Endothelial cell of umbilical vein (primary cell): ENCODE measurements around the gene TEDC1. TPM values are rescaled to one million over a fixed set of nuclear protein-coding genes. Genes with fewer than 3 reads are reported as not detected.

Source experiments
- BruUV-seq: library from RNA; stranded (reverse); fragments of 400-500 nt; replicated peaks from 2 replicates; lab custom pipeline; 2021; lab: Mats Ljungman, UMichigan
- CTCF ChIA-PET: fragments of 300-600, 350-600 bp; sonication (Branson Sonifier 250); formaldehyde crosslinking; loops from one replicate; lab custom pipeline; 2021; ENCODE audit warnings: antibody characterized with exemption, inconsistent platforms; lab: Charles Lee
- POLR2A ChIA-PET: fragments of 300-600, 350-600 bp; sonication (Branson Sonifier 250); formaldehyde crosslinking; loops from one replicate; lab custom pipeline; 2021; ENCODE audit warnings: antibody characterized with exemption, inconsistent platforms; lab: Charles Lee
- DNase-seq: peaks from one replicate; pipeline ENCODE4 v3.0.0-alpha.2; 2011; ENCODE audit warnings: low read depth, low spot score
- FAIRE-seq: peaks from 2 replicates; lab custom pipeline; 2011; peaks lifted over from hg19 to GRCh38; lab: Jason Lieb, UNC
- H2AFZ ChIP-seq: 2 replicates; pipeline ENCODE4 v1.6.0; 2012; ENCODE audit warnings: low read depth, low read length, control low read depth, inconsistent platforms
- H3K27ac ChIP-seq: 2 replicates; pipeline ENCODE4 v1.5.1; 2011; ENCODE audit warnings: low read depth, mild to moderate bottlenecking, control low read depth, low read length, moderate library complexity; ENCODE audit not compliant: insufficient read depth
- H3K27me3 ChIP-seq, 2 experiments: 2 replicates each; pipeline versions ENCODE4 v1.6.0 to v1.6.1; 2011; ENCODE audit warnings: low read length in 2 of 2, mixed read lengths in 1 of 2; ENCODE audit not compliant: control insufficient read depth in 2 of 2, insufficient read depth in 2 of 2
- H3K36me3 ChIP-seq, 2 experiments: 2 replicates in 1 of 2; 3 replicates in 1 of 2; pipeline ENCODE4 v1.5.1; 2011; ENCODE audit warnings: low read length in 2 of 2, mild to moderate bottlenecking in 1 of 2, moderate library complexity in 1 of 2; ENCODE audit not compliant: control insufficient read depth in 2 of 2, insufficient read depth in 2 of 2; ENCODE audit errors: extremely low read depth in 1 of 2
- H3K4me1 ChIP-seq: 3 replicates; pipeline ENCODE4 v1.5.1; 2011; ENCODE audit warnings: mild to moderate bottlenecking, low read length; ENCODE audit not compliant: control insufficient read depth, insufficient read depth; ENCODE audit errors: extremely low read depth
- H3K4me2 ChIP-seq: 2 replicates; pipeline ENCODE4 v1.6.1; 2011; ENCODE audit warnings: low read length, control low read depth, mixed read lengths; ENCODE audit not compliant: insufficient read depth
- H3K4me3 ChIP-seq, 3 experiments: fragments of 200-600 bp in 1 of 3; sonication (generic), shearing (Covaris generic) in 1 of 3; replicated peaks in 1 of 3; 2 replicates each; pipeline ENCODE4 v1.5.1; 2011 to 2016; ENCODE audit warnings: control low read depth in 3 of 3, low read length in 3 of 3, mild to moderate bottlenecking in 2 of 3, inconsistent platforms in 1 of 3, low read depth in 1 of 3, moderate library complexity in 1 of 3; ENCODE audit not compliant: insufficient read depth in 1 of 3
- H3K79me2 ChIP-seq: 2 replicates; pipeline ENCODE4 v1.6.0; 2012; ENCODE audit warnings: low read length, inconsistent platforms; ENCODE audit not compliant: control insufficient read depth, insufficient read depth
- H3K9ac ChIP-seq: replicated peaks from 2 replicates; pipeline ENCODE3; 2011; ENCODE audit warnings: low read length, control low read depth; ENCODE audit not compliant: insufficient read depth; ENCODE audit errors: extremely low read depth
- H3K9me1 ChIP-seq: replicated peaks from 3 replicates; pipeline ENCODE4 v1.6.0; 2011; ENCODE audit warnings: mild to moderate bottlenecking, low read length; ENCODE audit not compliant: control insufficient read depth, insufficient read depth; ENCODE audit errors: extremely low read depth
- H3K9me3 ChIP-seq: replicated peaks from 2 replicates; pipeline ENCODE4 v1.5.1; 2012; ENCODE audit warnings: low read length, inconsistent platforms; ENCODE audit not compliant: control insufficient read depth, insufficient read depth
- H4K20me1 ChIP-seq: replicated peaks from 2 replicates; pipeline ENCODE3; 2011; ENCODE audit warnings: mild to moderate bottlenecking, low read length; ENCODE audit not compliant: control insufficient read depth, insufficient read depth; ENCODE audit errors: extremely low read depth
- EZH2 ChIP-seq: IDR thresholded peaks from 2 replicates; pipeline ENCODE4 v1.6.1; 2012; ENCODE audit warnings: borderline replicate concordance, low read depth, mild to moderate bottlenecking, moderate library complexity, low read length, inconsistent platforms; ENCODE audit not compliant: severe bottlenecking
- FOS ChIP-seq: IDR thresholded peaks from 2 replicates; pipeline ENCODE4 v1.6.1; 2011; ENCODE audit warnings: mild to moderate bottlenecking, low read length, moderate library complexity, borderline replicate concordance; ENCODE audit not compliant: insufficient read depth
- GATA2 ChIP-seq: IDR thresholded peaks from 2 replicates; pipeline ENCODE4 v1.7.0; 2011; ENCODE audit warnings: low read depth, mild to moderate bottlenecking, moderate library complexity, mixed read lengths, low read length; ENCODE audit not compliant: insufficient read length, insufficient read depth
- JUN ChIP-seq: IDR thresholded peaks from 2 replicates; pipeline ENCODE4 v1.6.1; 2011; ENCODE audit warnings: borderline replicate concordance, low read depth; ENCODE audit not compliant: insufficient read length, insufficient read depth
- MYC ChIP-seq: IDR thresholded peaks from one replicate; pipeline ENCODE4 v1.6.1; 2011; ENCODE audit warnings: mild to moderate bottlenecking, low read depth, low read length
- POLR2A ChIP-seq: IDR thresholded peaks from 2 replicates; pipeline ENCODE4 v1.6.1; 2012; ENCODE audit warnings: low read depth, mild to moderate bottlenecking, control low read depth, low read length
- POLR2AphosphoS5 ChIP-seq: IDR thresholded peaks from 2 replicates; pipeline ENCODE4 v1.6.1; 2012; ENCODE audit warnings: low read depth, mild to moderate bottlenecking, control low read depth, low read length, moderate library complexity; ENCODE audit not compliant: insufficient read depth
- dilution Hi-C: fragments of 300-500 bp; cut with MboI; formaldehyde crosslinking; loops from one replicate; pipeline ENCODE4 v1.15.0; 2019; ENCODE audit warnings: low sequenced_read_pairs; ENCODE audit not compliant: extremely low pct_ligation_motif_present
- intact Hi-C: fragments of 100-400 bp; cut with micrococcal nuclease; formaldehyde crosslinking; loops from one replicate; pipeline ENCODE4 v1.10.0; 2022
- polyA plus RNA-seq, 4 experiments: library from polyadenylated mRNA; depleted of rRNA in 3 of 4; stranded (reverse) in 3 of 4; unstranded in 1 of 4; fragments of >200 nt; gene quantifications; 2 replicates each; pipeline versions ENCODE4 v1.2.1 to v1.2.3, GENCODE V29; 2011 to 2012; ENCODE audit warnings: missing spikeins in 1 of 4
- total RNA-seq: library from RNA; stranded (reverse); gene quantifications from 2 replicates; pipeline ENCODE4 v1.2.3, GENCODE V29; 2021
- TF ChIP-seq, protein P1 (sequence below): IDR thresholded peaks from 2 replicates; pipeline ENCODE4 v1.6.1; 2011; ENCODE audit not compliant: insufficient read depth, insufficient read length
- TF ChIP-seq, protein P2 (sequence below), 2 donors: IDR thresholded peaks; 1 replicate in 1 of 2; 2 replicates in 1 of 2; pipeline ENCODE4 v1.5.1; 2011; ENCODE audit warnings: low read length in 2 of 2, mild to moderate bottlenecking in 2 of 2, moderate library complexity in 2 of 2, control low read depth in 1 of 2, inconsistent platforms in 1 of 2, low read depth in 1 of 2; ENCODE audit not compliant: insufficient read depth in 1 of 2; ENCODE audit errors: extremely low read depth in 1 of 2

TEDC1 gene
- total and polyA plus RNA-seq, 2 donors (not counting 3 experiments of a cell fraction or from before 2014, with no cell fraction given): 16.5 to 25.3 TPM

DNA sequence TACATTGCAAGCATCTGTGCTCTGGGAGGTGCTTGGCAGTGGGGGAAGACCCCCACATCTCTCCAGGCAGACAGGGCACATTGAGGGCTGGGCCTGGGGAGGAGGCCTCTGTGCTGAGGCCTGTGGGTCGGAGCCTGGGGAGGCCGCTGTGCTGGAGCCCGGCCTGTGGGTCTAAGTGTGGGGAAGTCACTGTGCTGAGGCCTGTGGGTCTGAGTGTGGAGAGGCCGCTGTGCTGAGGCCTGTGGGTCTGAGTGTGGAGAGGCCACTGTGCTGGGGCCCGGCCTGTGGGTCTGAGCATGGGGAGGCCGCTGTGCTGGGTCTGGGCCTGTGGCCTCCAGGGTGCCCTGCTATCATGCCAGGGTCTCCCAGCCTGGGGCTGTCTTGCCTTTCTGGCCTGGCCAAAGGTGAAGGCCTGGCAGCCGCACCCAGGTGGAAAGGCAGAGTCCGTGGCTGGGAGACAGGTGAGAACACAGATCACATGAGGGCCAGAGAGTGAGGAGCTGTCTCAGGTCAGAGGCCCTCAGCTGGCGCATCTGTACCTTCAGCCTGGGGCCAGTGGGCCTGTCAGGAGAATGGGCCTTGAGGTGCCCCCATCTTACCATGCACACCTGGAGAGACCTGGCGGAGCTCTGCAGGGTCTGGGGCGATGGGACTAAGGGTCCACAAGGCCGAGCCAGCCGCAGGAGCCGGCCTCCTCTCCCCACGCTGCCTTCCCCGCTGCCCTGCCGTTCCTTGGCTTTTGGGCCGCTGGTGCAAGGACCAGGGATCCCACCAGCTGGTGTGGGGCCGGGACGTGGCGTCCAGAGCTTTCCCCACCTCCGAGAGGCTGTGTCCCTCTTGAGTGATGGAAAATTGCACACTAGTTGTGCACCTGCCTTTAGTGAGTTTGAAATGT is 35.0 kb upstream of the TEDC1 start:
- Histone ChIP-seq H3K36me3 (peaks cover 3 to 53% of the 10 kb centered on the region in 2 experiments), H3K27me3 (no peaks in the 10 kb centered on the region), H2AFZ (no peak overlapping the region), H3K9me3 (no peaks in the 10 kb centered on the region), H3K4me1 (no peaks in the 10 kb centered on the region), H3K9ac (no peak overlapping the region), H3K4me2 (no peak overlapping the region), H3K9me1 (no peaks in the 10 kb centered on the region), H3K79me2 (no peaks in the 10 kb centered on the region), H3K4me3 (no peak overlapping the region), H3K27ac (no peak overlapping the region), H4K20me1 (no peaks in the 10 kb centered on the region)
- ChIA-PET POLR2A (no interaction called here), CTCF (interaction anchor here (1.4 to 2.6 kb wide), 4 partner anchors 7 to 34 kb away, joined by 3 to 16 read pairs (median 10); partner anchors contain the start of gene TEDC1)
- no peak for TF ChIP-seq JUN
- TF ChIP-seq EZH2: no peak
- TF ChIP-seq POLR2AphosphoS5: no peak
- TF ChIP-seq GATA2: no peak
- no peak for TF ChIP-seq MYC
- TF ChIP-seq, protein P1, sequence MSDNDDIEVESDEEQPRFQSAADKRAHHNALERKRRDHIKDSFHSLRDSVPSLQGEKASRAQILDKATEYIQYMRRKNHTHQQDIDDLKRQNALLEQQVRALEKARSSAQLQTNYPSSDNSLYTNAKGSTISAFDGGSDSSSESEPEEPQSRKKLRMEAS: no peak
- TF ChIP-seq POLR2A: no peak
- TF ChIP-seq, protein P2, sequence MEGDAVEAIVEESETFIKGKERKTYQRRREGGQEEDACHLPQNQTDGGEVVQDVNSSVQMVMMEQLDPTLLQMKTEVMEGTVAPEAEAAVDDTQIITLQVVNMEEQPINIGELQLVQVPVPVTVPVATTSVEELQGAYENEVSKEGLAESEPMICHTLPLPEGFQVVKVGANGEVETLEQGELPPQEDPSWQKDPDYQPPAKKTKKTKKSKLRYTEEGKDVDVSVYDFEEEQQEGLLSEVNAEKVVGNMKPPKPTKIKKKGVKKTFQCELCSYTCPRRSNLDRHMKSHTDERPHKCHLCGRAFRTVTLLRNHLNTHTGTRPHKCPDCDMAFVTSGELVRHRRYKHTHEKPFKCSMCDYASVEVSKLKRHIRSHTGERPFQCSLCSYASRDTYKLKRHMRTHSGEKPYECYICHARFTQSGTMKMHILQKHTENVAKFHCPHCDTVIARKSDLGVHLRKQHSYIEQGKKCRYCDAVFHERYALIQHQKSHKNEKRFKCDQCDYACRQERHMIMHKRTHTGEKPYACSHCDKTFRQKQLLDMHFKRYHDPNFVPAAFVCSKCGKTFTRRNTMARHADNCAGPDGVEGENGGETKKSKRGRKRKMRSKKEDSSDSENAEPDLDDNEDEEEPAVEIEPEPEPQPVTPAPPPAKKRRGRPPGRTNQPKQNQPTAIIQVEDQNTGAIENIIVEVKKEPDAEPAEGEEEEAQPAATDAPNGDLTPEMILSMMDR (IDR thresholded peaks at IDR 0.05; ENCODE audit: extremely low read depth in 1 of 2, insufficient read depth in 1 of 2, low read depth in 1 of 2, low read length in 2 of 2): no peak
- TF ChIP-seq FOS: no peak
- dilution Hi-C loops (no loop called here), intact Hi-C loops (no loop called here)
- FAIRE-seq (no peak), DNase-seq (no peak)
- no TSS peak for BruUV-seq
